Panc1 (cell line): Measurements from ENCODE around the gene NMRK1. TPM values are rescaled to one million over a fixed set of nuclear protein-coding genes. Genes with fewer than 3 reads are reported as not detected.

Experiments used
- ATAC-seq: fragments of 200-7000 bp; cut with Tn5 transposase; 2 replicates; pipeline ENCODE4 v1.9.1; 2020; ENCODE audit warnings: mild to moderate bottlenecking, moderate library complexity
- BruUV-seq: library from RNA; stranded (reverse); fragments of 400-500 nt; replicated peaks from 2 replicates; lab custom pipeline; 2021; lab: Mats Ljungman, UMichigan
- CTCF ChIA-PET: fragments of 300-600 bp; sonication (Branson Sonifier 250); formaldehyde crosslinking; loops from one replicate; lab custom pipeline; 2022; ENCODE audit warnings: antibody characterized with exemption; lab: Charles Lee
- POLR2A ChIA-PET: fragments of 300-600 bp; sonication (Branson Sonifier 250); formaldehyde crosslinking; loops from one replicate; lab custom pipeline; 2022; ENCODE audit warnings: antibody characterized with exemption; lab: Charles Lee
- DNase-seq: peaks from one replicate; pipeline ENCODE4 v3.0.0-alpha.2; 2010; ENCODE audit warnings: low read depth, low spot score
- H3K27ac ChIP-seq: 2 replicates; pipeline ENCODE4 v1.5.1; 2011; ENCODE audit warnings: mild to moderate bottlenecking, low read length, inconsistent platforms
- H3K27me3 ChIP-seq: fragments of 200-500 bp; sonication (Bioruptor generic); 2 replicates; pipeline ENCODE4 v1.6.0; 2014; ENCODE audit warnings: low read length, inconsistent platforms; ENCODE audit not compliant: control insufficient read depth, insufficient read depth
- H3K36me3 ChIP-seq: fragments of 200-500 bp; sonication (Bioruptor generic); 2 replicates; pipeline ENCODE4 v1.5.1; 2014; ENCODE audit warnings: inconsistent platforms, mild to moderate bottlenecking, low read length, moderate library complexity; ENCODE audit not compliant: control insufficient read depth, insufficient read depth
- H3K4me1 ChIP-seq: 2 replicates; pipeline ENCODE4 v1.5.1; 2011; ENCODE audit warnings: inconsistent platforms, mild to moderate bottlenecking, low read length, moderate library complexity; ENCODE audit not compliant: control insufficient read depth, insufficient read depth
- H3K4me3 ChIP-seq, 2 experiments: 2 replicates each; pipeline ENCODE4 v1.5.1; 2011 to 2012; ENCODE audit warnings: low read depth in 2 of 2, low read length in 2 of 2, mild to moderate bottlenecking in 2 of 2, inconsistent platforms in 1 of 2, moderate library complexity in 1 of 2
- H3K9me3 ChIP-seq: fragments of 200-500 bp; sonication (Bioruptor generic); 2 replicates; pipeline ENCODE4 v1.5.1; 2014; ENCODE audit warnings: low read depth, mild to moderate bottlenecking, inconsistent platforms, low read length, moderate library complexity; ENCODE audit not compliant: control insufficient read depth, insufficient read depth
- POLR2AphosphoS5 ChIP-seq: IDR thresholded peaks from 2 replicates; pipeline ENCODE4 v1.6.1; 2012; ENCODE audit warnings: mild to moderate bottlenecking, low read depth, low read length, moderate library complexity
- SIN3A ChIP-seq: IDR thresholded peaks from 2 replicates; pipeline ENCODE4 v1.6.1; 2012; ENCODE audit warnings: low read depth, mild to moderate bottlenecking, low read length, moderate library complexity, borderline replicate concordance; ENCODE audit not compliant: insufficient read depth
- TCF7L2 ChIP-seq: IDR thresholded peaks from 2 replicates; pipeline ENCODE4 v1.6.1; 2011; ENCODE audit warnings: mild to moderate bottlenecking, low read depth, low read length, inconsistent platforms
- in situ Hi-C: cut with HindIII; loops from 2 replicates; pipeline ENCODE4 v1.10.0; 2016; ENCODE audit warnings: low sequenced_read_pairs, low pct_unique_long_range_greater_than_20kb
- intact Hi-C: fragments of 100-400 bp; cut with micrococcal nuclease; formaldehyde crosslinking; loops from one replicate; pipeline ENCODE4 v1.10.0; 2022; ENCODE audit not compliant: unreplicated experiment
- total RNA-seq: library from RNA; stranded (reverse); gene quantifications from one replicate; pipeline ENCODE4 v1.2.1, GENCODE V29; 2021; ENCODE audit not compliant: unreplicated experiment
- TF ChIP-seq, protein P1 (sequence below): fragments of 450-650 bp; IDR thresholded peaks from 2 replicates; pipeline ENCODE4 v1.5.1; 2017; ENCODE audit warnings: mild to moderate bottlenecking
- TF ChIP-seq, protein P2 (sequence below), 2 experiments: IDR thresholded peaks; 2 replicates each; pipeline ENCODE4 v1.6.1; 2011 to 2012; ENCODE audit warnings: low read depth in 2 of 2, control low read depth in 1 of 2, low read length in 1 of 2, mild to moderate bottlenecking in 1 of 2, moderate library complexity in 1 of 2; ENCODE audit not compliant: insufficient read depth in 1 of 2

NMRK1 gene
- total RNA-seq, 1 experiment from 2014 or later = 16.0 TPM

DNA sequence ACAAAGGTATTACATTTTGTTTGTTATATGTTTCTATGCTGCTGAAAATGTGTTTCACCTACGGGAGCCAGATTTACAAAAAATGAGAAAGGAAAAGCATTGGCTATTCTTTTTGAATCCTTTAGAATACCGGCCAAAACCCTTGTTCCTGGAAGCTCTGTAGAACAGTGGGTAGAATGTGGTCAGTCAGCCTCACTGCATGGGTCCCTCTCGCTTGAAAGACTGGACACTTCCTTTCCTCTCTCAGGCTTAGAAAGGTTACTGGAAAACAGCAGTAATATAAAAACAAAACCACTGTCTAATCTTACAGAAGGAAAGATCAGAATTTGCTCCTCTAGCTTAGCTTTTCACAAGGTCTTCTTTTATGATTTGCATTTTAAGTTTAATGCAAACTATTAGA is 45.4 kb upstream of the NMRK1 start:
- Histone ChIP-seq H3K27ac (no peak overlapping the region), H3K4me1 (no peaks in the 10 kb centered on the region), H3K9me3 (no peaks in the 10 kb centered on the region), H3K36me3 (no peaks in the 10 kb centered on the region), H3K4me3 (no peak overlapping the region), H3K27me3 (no peaks in the 10 kb centered on the region)
- ChIA-PET CTCF (interaction anchor here (0.6 kb wide), 2 partner anchors 8 to 42 kb away, joined by 3 to 6 read pairs; no protein-coding TSS in a partner anchor), POLR2A (no interaction called here)
- no peak for TF ChIP-seq TCF7L2
- no peak for TF ChIP-seq POLR2AphosphoS5
- in situ Hi-C loops = no loop called here
- intact Hi-C loops = no loop called here
- ATAC-seq (no peak), DNase-seq (no peak)
- BruUV-seq = no TSS peak

DNA sequence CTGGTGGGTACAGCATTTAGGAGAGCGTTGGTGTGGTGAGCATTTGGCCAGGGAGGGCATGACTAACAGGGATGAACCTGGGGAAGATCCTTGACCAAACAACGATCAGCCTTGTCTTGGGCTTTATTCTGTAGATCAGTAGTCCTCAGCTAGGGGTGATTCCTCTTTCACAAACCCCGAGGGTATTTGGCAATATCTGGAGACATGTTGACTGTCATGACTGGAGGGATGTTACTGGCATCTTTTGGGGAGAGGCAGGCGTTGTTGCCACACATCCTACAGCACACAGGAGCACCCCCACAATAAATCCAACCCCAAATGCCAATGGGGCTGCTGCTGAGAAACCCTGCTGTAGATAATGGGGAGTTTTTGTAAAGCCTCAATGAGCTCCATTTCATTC is 44.3 kb upstream of the NMRK1 start:
- no peak overlapping the region for H3K27ac ChIP-seq
- H3K36me3 ChIP-seq = no peaks in the 10 kb centered on the region
- no peaks in the 10 kb centered on the region for H3K9me3 ChIP-seq
- H3K4me3 ChIP-seq = no peak overlapping the region
- ChIA-PET POLR2A (no interaction called here), CTCF (no interaction called here)
- ATAC-seq = no peak
- TF ChIP-seq SIN3A (no peak), POLR2AphosphoS5 (no peak), TCF7L2 (no peak)
- TF ChIP-seq, protein P1, sequence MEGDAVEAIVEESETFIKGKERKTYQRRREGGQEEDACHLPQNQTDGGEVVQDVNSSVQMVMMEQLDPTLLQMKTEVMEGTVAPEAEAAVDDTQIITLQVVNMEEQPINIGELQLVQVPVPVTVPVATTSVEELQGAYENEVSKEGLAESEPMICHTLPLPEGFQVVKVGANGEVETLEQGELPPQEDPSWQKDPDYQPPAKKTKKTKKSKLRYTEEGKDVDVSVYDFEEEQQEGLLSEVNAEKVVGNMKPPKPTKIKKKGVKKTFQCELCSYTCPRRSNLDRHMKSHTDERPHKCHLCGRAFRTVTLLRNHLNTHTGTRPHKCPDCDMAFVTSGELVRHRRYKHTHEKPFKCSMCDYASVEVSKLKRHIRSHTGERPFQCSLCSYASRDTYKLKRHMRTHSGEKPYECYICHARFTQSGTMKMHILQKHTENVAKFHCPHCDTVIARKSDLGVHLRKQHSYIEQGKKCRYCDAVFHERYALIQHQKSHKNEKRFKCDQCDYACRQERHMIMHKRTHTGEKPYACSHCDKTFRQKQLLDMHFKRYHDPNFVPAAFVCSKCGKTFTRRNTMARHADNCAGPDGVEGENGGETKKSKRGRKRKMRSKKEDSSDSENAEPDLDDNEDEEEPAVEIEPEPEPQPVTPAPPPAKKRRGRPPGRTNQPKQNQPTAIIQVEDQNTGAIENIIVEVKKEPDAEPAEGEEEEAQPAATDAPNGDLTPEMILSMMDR = no peak
- TF ChIP-seq, protein P2, sequence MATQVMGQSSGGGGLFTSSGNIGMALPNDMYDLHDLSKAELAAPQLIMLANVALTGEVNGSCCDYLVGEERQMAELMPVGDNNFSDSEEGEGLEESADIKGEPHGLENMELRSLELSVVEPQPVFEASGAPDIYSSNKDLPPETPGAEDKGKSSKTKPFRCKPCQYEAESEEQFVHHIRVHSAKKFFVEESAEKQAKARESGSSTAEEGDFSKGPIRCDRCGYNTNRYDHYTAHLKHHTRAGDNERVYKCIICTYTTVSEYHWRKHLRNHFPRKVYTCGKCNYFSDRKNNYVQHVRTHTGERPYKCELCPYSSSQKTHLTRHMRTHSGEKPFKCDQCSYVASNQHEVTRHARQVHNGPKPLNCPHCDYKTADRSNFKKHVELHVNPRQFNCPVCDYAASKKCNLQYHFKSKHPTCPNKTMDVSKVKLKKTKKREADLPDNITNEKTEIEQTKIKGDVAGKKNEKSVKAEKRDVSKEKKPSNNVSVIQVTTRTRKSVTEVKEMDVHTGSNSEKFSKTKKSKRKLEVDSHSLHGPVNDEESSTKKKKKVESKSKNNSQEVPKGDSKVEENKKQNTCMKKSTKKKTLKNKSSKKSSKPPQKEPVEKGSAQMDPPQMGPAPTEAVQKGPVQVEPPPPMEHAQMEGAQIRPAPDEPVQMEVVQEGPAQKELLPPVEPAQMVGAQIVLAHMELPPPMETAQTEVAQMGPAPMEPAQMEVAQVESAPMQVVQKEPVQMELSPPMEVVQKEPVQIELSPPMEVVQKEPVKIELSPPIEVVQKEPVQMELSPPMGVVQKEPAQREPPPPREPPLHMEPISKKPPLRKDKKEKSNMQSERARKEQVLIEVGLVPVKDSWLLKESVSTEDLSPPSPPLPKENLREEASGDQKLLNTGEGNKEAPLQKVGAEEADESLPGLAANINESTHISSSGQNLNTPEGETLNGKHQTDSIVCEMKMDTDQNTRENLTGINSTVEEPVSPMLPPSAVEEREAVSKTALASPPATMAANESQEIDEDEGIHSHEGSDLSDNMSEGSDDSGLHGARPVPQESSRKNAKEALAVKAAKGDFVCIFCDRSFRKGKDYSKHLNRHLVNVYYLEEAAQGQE (IDR thresholded peaks at IDR 0.05; ENCODE audit: insufficient read depth in 1 of 2, low read depth in 2 of 2, low read length in 1 of 2) = no peak
- BruUV-seq = no TSS peak
- no peaks in the 10 kb centered on the region for H3K27me3 ChIP-seq
- in situ Hi-C loops (no loop called here), intact Hi-C loops (no loop called here)
- H3K4me1 ChIP-seq = no peaks in the 10 kb centered on the region
- no peak for DNase-seq

DNA sequence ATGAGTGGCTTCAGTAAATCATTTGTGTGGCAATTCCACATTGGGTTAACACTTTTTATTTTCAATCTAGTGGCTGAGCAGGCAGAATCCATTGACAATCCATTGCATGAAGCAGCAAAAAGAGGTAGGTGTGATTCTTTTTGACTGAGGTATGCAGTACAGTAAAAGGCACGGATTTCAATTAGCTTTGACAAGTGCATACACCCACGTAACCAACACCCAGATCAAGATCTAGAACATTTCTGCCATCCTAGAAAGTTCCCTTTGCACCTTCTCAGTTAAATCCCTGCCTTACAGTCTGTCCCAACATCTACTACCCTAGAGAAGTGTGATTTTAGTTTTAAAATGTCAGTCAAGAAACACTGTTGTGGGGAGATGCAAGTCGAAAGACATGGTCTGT is 43.7 kb upstream of the NMRK1 start:
- H3K9me3 ChIP-seq = no peaks in the 10 kb centered on the region
- CTCF ChIA-PET = no interaction called here
- no peak overlapping the region for H3K4me3 ChIP-seq
- no peak for ATAC-seq
- BruUV-seq = no TSS peak
- TF ChIP-seq, protein P2 (IDR thresholded peaks at IDR 0.05; ENCODE audit: insufficient read depth in 1 of 2, low read depth in 2 of 2, low read length in 1 of 2) = no peak
- TF ChIP-seq, protein P1 = no peak
- TF ChIP-seq POLR2AphosphoS5 (no peak), TCF7L2 (no peak), SIN3A (no peak)
- intact Hi-C loops = no loop called here
- in situ Hi-C loops = no loop called here
- DNase-seq = no peak
- H3K27ac ChIP-seq = no peak overlapping the region
- no peaks in the 10 kb centered on the region for H3K4me1 ChIP-seq
- no peaks in the 10 kb centered on the region for H3K27me3 ChIP-seq
- no peaks in the 10 kb centered on the region for H3K36me3 ChIP-seq
- POLR2A ChIA-PET = no interaction called here
